GM12891 (cell line): ENCODE measurements around the gene PSPH.
"Not testable (repeated sequence)": the region's sequence is repeated elsewhere in the genome, so short reads cannot be mapped to it uniquely, and the experiment has no call there.

Source experiments
- DNase-seq: peaks from one replicate; pipeline ENCODE4 v3.0.0; 2011; ENCODE audit warnings: low spot score; ENCODE audit not compliant: insufficient read length
- FAIRE-seq: peaks from 2 replicates; lab custom pipeline; 2011; peaks lifted over from hg19 to GRCh38; lab: Jason Lieb, UNC
- PAX5 ChIP-seq: IDR thresholded peaks from 2 replicates; pipeline ENCODE4 v1.6.1; 2011; ENCODE audit warnings: low read length, moderate library complexity, mild to moderate bottlenecking; ENCODE audit not compliant: insufficient read depth, severe bottlenecking
- POLR2A ChIP-seq: IDR thresholded peaks from 2 replicates; pipeline ENCODE4 v1.6.1; 2011; ENCODE audit warnings: low read depth, low read length, control low read depth
- POLR2AphosphoS5 ChIP-seq: IDR thresholded peaks from 2 replicates; pipeline ENCODE4 v1.6.1; 2011; ENCODE audit warnings: low read depth, low read length, control low read depth
- POU2F2 ChIP-seq: IDR thresholded peaks from 2 replicates; pipeline ENCODE4 v1.6.1; 2011; ENCODE audit warnings: low read depth, mild to moderate bottlenecking, control low read depth, low read length, moderate library complexity
- SPI1 ChIP-seq: IDR thresholded peaks from 2 replicates; pipeline ENCODE4 v1.6.1; 2011; ENCODE audit warnings: low read depth, low read length, control low read depth
- TAF1 ChIP-seq: IDR thresholded peaks from 2 replicates; pipeline ENCODE4 v1.6.1; 2011; ENCODE audit warnings: low read depth, low read length, control low read depth

PSPH gene

DNA sequence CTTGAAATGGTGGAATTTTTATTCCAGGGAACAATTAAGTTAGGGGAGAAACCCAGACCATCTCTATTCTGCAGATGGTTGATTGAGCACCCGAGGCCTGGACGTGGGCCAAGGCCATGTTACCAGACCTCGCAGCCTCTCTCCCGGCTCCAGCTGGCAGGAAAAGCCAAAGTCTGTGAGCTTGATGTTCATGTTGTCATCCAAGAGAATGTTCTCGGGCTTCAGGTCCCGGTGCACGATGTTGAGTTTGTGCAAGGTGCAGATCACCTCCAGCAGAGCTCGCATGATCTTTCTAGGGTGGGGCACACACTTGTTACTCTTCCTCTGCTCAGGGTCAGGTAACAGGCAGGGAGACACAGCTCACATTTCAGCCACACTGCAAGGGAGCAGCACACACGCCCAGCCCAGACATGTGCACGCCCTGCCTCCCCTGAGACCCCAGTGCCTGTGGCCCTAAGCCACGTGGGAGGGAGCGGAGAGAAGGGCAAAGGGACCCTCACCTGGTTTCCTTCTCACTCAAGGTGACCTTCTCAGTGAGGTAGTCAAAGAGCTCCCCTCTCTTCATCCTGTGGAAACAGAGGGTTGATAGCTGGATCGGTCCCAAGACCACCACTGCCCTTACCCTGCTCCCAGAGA lies 32.0 kb upstream of the PSPH start:
- DNase-seq = no peak
- no peak for FAIRE-seq
- TF ChIP-seq POU2F2 (no peak), PAX5 (no peak), POLR2AphosphoS5 (no peak), POLR2A (no peak), SPI1 (no peak), TAF1 (no peak)

DNA sequence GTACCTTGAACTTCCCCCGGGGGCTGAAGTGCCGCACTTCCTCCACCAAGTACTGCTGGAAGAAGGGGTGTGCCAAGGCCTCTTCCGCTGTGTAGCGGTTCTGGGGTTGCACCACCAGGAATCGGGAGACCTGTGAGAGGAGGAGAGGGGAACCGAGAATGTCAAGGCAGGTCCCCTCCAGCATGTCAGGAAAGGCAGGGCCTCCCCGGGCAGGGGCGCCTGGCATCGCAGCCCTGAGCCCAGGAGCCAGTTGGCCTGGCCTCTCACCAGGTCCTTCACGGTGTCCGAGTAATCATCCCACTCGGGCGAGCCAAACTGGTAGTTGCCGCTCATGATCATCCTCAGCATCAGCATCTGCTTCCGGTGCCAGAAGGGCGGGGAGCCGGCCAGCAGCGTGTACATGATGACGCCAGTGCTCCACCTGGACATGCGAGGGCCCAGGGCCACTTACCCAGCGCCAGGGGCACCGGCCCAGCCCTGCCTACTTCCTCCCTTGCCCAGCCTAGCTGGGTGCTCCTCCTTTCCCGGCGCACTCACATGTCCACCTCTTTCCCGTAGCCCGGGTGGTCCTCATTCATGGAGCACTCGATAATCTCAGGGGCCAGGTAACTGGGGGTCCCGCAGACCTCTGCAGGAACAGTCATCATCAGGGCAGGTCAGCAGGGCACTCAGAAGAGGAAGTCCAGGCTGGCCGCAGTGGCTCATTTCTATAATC lies 30.5 kb upstream of the PSPH start:
- TF ChIP-seq PAX5 (no peak), POLR2A (no peak), SPI1 (no peak), POLR2AphosphoS5 (no peak), TAF1 (no peak), POU2F2 (no peak)
- no peak for DNase-seq
- no peak for FAIRE-seq

DNA sequence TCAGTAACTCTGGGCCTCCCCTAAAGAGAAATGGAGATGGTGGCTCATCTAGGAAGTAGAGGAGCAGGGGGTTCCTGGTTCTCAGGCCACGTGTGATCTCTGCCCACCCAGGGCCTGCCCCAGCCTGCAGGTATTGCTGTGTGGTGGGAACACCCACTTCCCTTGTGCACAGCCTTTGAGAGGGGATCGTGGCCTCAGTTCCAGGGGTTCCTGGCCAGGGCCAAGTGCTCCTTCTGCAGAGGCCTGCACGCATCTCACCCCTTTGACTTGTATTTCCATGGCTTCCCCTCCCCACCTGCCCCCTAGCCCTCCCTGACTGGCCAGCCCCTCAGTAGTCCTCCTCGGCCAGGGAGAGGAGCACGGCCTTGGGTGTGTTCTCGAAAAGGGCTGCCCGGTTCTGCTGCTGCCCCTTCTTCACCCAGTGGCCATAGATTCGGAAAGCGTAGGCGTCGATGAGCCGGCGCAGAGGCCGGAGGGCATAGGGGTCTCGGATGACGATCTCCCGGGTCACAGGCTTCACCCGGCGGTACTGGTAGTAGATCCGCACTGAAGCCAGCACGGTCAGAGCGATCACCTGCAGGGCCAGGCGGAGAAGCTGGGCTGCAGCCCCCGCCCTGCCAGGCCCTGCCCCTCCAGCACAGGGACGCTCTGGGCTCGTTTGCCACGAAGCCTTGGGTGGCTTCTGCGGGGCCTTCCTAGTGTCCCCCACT lies 29.6 kb upstream of the PSPH start:
- FAIRE-seq, DNase-seq: not testable (repeated sequence)

DNA sequence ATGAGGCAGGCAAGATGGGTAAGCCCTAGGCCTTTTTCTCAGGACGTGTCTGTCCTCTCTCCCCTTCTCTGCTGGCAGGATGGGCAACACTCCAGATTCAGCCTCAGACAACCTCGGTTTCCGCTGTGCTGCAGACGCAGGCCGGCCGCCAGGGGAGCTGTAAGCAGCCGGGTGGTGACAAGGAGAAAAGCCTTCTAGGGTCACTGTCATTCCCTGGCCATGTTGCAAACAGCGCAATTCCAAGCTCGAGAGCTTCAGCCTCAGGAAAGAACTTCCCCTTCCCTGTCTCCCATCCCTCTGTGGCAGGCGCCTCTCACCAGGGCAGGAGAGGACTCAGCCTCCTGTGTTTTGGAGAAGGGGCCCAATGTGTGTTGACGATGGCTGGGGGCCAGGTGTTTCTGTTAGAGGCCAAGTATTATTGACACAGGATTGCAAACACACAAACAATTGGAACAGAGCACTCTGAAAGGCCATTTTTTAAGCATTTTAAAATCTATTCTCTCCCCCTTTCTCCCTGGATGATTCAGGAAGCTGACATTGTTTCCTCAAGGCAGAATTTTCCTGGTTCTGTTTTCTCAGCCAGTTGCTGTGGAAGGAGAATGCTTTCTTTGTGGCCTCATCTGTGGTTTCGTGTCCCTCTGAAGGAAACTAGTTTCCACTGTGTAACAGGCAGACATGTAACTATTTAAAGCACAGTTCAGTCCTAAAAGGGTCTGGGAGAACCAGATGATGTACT lies 28.4 kb upstream of the PSPH start:
- TF ChIP-seq TAF1 (no peak), POLR2AphosphoS5 (no peak), POLR2A (no peak), POU2F2 (no peak), PAX5 (no peak), SPI1 (no peak)
- FAIRE-seq (no peak), DNase-seq (no peak)

DNA sequence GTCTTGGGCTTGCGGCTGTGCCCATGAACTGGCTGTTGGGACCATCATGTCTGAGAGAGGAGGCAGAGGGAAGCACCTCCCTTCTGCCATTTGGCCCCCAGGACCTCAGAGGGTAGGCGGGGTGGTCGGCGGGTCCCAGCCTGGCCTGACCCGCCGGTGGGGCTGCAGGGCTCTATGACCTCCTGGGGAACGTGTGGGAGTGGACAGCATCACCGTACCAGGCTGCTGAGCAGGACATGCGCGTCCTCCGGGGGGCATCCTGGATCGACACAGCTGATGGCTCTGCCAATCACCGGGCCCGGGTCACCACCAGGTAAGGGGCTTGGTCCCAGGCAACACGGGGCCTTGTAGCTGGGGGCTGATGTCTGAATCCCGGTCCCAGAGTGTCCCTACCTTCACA lies 27.0 kb upstream of the PSPH start:
- no peak for TF ChIP-seq SPI1
- TF ChIP-seq PAX5 = no peak
- no peak for TF ChIP-seq POLR2A
- TF ChIP-seq TAF1 = no peak
- FAIRE-seq = no peak

DNA sequence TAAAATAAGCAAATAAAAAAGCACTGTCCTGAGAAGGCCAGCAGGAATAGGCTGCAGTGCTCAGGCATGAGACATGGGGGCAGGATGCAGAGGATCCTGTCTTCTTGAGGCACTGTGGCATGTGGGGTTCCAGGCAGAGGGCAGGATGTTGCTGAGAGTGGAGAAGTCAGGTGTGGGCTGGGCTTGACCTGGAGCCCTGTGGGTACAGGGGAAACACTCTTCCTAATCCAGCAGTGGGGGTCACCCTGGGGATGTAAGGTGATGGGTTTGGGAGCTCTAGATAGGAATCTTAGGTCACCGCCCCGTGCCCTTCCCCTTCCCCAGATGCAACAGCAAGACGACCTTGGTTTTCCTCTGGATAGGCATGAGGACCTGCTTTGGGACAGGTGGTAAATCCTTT lies 26.4 kb upstream of the PSPH start:
- DNase-seq (no peak), FAIRE-seq (no peak)
- TF ChIP-seq POLR2AphosphoS5 (no peak), PAX5 (no peak), POLR2A (no peak), POU2F2 (no peak), SPI1 (no peak), TAF1 (no peak)

More for the DNA sequence above, 27.0 kb upstream of the PSPH start:
- DNase-seq = no peak

DNA sequence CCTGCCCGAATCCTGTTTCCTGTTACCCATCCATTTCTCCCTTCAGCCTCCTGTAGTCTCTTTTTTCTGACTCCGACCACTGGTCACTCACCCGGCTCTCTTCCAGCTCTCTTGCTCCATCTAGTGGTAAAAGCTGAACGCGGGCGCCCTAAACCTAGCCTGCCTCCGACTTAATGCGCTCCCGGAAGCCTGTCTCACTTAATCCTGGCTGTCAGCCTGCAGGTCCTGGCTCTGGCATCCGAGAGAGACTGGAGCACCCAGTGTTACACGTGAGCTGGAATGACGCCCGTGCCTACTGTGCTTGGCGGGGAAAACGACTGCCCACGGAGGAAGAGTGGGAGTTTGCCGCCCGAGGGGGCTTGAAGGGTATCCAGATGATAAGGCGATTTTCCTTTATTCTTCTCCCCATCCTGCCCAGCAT lies 23.1 kb upstream of the PSPH start:
- FAIRE-seq (peak; percentile 40), DNase-seq (peak; percentile 61)
- TF ChIP-seq SPI1 (no peak), POLR2A (no peak), POLR2AphosphoS5 (no peak), TAF1 (no peak), PAX5 (no peak)

DNA sequence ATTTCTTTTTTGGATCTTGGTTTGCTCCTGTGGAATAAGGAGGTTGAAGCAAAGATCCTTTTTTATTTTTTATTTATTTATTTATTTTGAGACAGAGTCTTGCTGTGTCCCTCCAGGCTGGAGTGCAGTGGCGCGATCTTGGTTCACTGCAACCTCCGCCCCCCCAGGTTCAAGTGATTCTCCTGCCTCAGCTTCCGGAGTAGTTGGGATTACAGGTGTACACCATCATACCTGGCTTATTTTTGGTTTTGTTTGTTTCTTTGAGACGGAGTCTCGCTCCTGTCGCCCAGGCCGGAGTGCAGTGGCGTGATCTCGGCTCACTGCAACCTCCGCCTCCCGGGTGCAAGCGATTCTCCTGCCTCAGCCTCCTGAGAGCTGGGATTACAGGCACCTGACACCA lies 15.1 kb upstream of the PSPH start:
- DNase-seq, FAIRE-seq: not testable (repeated sequence)

DNA sequence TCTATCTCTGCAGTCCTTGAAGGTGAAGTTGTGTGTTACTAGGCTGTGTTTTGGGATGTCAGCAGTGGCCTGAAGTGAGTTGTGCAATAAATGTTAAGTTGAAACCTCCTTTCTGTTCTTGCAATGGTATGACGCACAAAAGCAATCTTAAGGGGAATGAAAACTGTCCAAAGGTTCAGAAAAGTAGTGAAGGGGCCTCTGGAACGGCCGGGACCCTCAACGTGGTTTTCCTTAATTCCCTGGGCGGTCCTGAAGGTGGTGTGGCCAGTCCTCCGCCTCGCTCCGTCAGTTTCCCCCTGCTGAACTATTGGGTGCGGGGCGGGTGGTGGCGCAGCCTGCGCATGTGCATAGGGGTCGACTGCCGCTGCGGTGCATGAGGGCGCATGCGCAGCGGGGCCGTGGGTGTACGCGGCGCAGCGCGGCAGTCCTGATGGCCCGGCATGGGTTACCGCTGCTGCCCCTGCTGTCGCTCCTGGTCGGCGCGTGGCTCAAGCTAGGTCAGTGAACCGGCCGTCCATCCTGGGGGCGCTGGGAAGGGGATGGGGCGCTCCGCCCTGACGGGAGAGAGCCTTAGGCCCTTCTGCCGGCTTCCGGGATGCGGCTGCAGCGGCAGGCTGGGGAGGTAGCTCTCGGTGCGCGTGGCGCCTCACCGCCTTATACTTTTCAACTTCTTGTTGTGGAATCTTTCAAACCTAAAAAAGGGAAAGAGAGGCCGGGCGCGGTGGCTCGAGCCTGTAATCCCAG lies 12.8 kb upstream of the PSPH start, which contains the start of gene SUMF2:
TSS of gene SUMF2 (plus strand) at position 405 of the 744 bp plus-strand sequence. CDS start at position 431, 26 bp downstream.
- DNase-seq = peak; percentile 91
- TF ChIP-seq SPI1 (no peak), POLR2A (peak; percentile 92), POLR2AphosphoS5 (peak; percentile 94), PAX5 (no peak), TAF1 (peak; percentile 54; the same call in 1 of the 2 replicates), POU2F2 (peak; percentile 84)
- FAIRE-seq = peak; percentile 100
